Thyroid gland (tissue), 4 donors: Measurements from ENCODE around the gene SYNJ1.

Source experiments
- POLR2A ChIP-seq, 2 donors: fragments of 450-650 bp; IDR thresholded peaks; one replicate each; pipeline ENCODE4 v1.6.1; 2017; ENCODE audit warnings: antibody characterized with exemption in 2 of 2, mild to moderate bottlenecking in 2 of 2, moderate library complexity in 1 of 2
- TF ChIP-seq, protein P1 (sequence below), 6 experiments: fragments of 200-600 bp in 3 of 6; fragments of 450-650 bp in 3 of 6; sonication (generic) in 3 of 6; IDR thresholded peaks; one replicate each; pipeline ENCODE4 v1.5.1; 2016 to 2019; ENCODE audit warnings: antibody characterized with exemption in 6 of 6, mild to moderate bottlenecking in 2 of 6, inconsistent platforms in 1 of 6, moderate library complexity in 1 of 6

DNA sequence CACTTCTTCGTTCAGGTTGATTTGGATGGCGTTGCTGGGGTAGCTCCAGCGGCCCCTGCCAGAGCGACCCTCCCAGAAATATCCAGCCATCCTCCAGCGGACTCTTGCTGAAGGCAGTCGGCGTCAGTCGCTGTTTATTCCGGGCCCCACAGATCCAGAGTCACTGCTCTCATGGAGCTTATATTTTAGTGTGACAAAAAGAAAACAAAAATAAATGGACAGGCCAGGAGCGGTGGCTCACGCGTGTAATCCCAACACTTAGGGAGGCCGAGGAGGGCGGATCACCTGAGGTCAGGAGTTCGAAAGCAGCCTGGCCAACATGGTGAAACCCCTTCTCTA lies 114.8 kb downstream of the SYNJ1 start:
- TF ChIP-seq, protein P1, sequence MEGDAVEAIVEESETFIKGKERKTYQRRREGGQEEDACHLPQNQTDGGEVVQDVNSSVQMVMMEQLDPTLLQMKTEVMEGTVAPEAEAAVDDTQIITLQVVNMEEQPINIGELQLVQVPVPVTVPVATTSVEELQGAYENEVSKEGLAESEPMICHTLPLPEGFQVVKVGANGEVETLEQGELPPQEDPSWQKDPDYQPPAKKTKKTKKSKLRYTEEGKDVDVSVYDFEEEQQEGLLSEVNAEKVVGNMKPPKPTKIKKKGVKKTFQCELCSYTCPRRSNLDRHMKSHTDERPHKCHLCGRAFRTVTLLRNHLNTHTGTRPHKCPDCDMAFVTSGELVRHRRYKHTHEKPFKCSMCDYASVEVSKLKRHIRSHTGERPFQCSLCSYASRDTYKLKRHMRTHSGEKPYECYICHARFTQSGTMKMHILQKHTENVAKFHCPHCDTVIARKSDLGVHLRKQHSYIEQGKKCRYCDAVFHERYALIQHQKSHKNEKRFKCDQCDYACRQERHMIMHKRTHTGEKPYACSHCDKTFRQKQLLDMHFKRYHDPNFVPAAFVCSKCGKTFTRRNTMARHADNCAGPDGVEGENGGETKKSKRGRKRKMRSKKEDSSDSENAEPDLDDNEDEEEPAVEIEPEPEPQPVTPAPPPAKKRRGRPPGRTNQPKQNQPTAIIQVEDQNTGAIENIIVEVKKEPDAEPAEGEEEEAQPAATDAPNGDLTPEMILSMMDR (IDR thresholded peaks at IDR 0.05) = no peak
- no peak for TF ChIP-seq POLR2A (IDR thresholded peaks at IDR 0.05)
